Panc1 (cell line): Measurements from ENCODE around the gene AGAP1.

ENCODE experiments used
- CTCF ChIP-seq: fragments of 450-650 bp; IDR thresholded peaks from 2 replicates; pipeline ENCODE4 v1.5.1; 2017; ENCODE audit warnings: mild to moderate bottlenecking
- POLR2AphosphoS5 ChIP-seq: IDR thresholded peaks from 2 replicates; pipeline ENCODE4 v1.6.1; 2012; ENCODE audit warnings: mild to moderate bottlenecking, low read depth, low read length, moderate library complexity
- REST ChIP-seq, 2 experiments: IDR thresholded peaks; 2 replicates each; pipeline ENCODE4 v1.6.1; 2011 to 2012; ENCODE audit warnings: low read depth in 2 of 2, control low read depth in 1 of 2, low read length in 1 of 2, mild to moderate bottlenecking in 1 of 2, moderate library complexity in 1 of 2; ENCODE audit not compliant: insufficient read depth in 1 of 2
- SIN3A ChIP-seq: IDR thresholded peaks from 2 replicates; pipeline ENCODE4 v1.6.1; 2012; ENCODE audit warnings: low read depth, mild to moderate bottlenecking, low read length, moderate library complexity, borderline replicate concordance; ENCODE audit not compliant: insufficient read depth
- TCF7L2 ChIP-seq: IDR thresholded peaks from 2 replicates; pipeline ENCODE4 v1.6.1; 2011; ENCODE audit warnings: mild to moderate bottlenecking, low read depth, low read length, inconsistent platforms

- TF ChIP-seq SIN3A: no peak
- TF ChIP-seq POLR2AphosphoS5: no peak
- no peak for TF ChIP-seq REST (IDR thresholded peaks at IDR 0.05; ENCODE audit: insufficient read depth in 1 of 2, low read depth in 2 of 2, low read length in 1 of 2)
- no peak for TF ChIP-seq CTCF
- TF ChIP-seq TCF7L2: no peak
Observed at GRCh38 chr2:235556901-235557300, 63.1 kb downstream of the AGAP1 start.
